Epithelial cell of esophagus (primary cell): Measurements from ENCODE around the gene TRPC6.

ENCODE experiments used
- DNase-seq: peaks from one replicate; pipeline ENCODE4 v3.0.0; 2010; ENCODE audit warnings: low read depth
- H3K4me3 ChIP-seq: 2 replicates; pipeline ENCODE4 v1.5.1; 2011; ENCODE audit warnings: mild to moderate bottlenecking, low read length, control low read depth
- CTCF ChIP-seq: IDR thresholded peaks from 2 replicates; pipeline ENCODE4 v1.5.1; 2011; ENCODE audit warnings: low read depth, mild to moderate bottlenecking, low read length, control low read depth, inconsistent platforms; ENCODE audit not compliant: insufficient read depth; ENCODE audit errors: missing control alignments

The TRPC6 gene

GRCh38 chr11:101583251-101584128 lies at the start of gene TRPC6:
Gene TRPC6, minus strand, starts transcription at chr11:101584007. Its CDS starts 504 bp downstream, at chr11:101583503.
- H3K4me3 ChIP-seq: peak within 1 kb of the TSS; percentile 53
- TF ChIP-seq CTCF: no peak
- DNase-seq: peak; percentile 41

- no peak for DNase-seq
- TF ChIP-seq CTCF: no peak
- H3K4me3 ChIP-seq: no peak overlapping the region
These were observed 36.2 kb upstream of the TRPC6 start for GRCh38 chr11:101620026-101620425.

GRCh38 chr11:101618709-101619108 lies 34.9 kb upstream of the TRPC6 start:
- DNase-seq: peak; percentile 96
- no peak overlapping the region for H3K4me3 ChIP-seq
- TF ChIP-seq CTCF: no peak

GRCh38 chr11:101617735-101618332 lies 34.0 kb upstream of the TRPC6 start:
- TF ChIP-seq CTCF: no peak
- no peak overlapping the region for H3K4me3 ChIP-seq
- peak; percentile 92 for DNase-seq

GRCh38 chr11:101612481-101612880 lies 28.7 kb upstream of the TRPC6 start:
- DNase-seq: no peak
- no peak overlapping the region for H3K4me3 ChIP-seq
- TF ChIP-seq CTCF: no peak

GRCh38 chr11:101600924-101601323 lies 17.1 kb upstream of the TRPC6 start:
- H3K4me3 ChIP-seq: no peak overlapping the region
- DNase-seq: no peak
- no peak for TF ChIP-seq CTCF
